ENCODE results near the gene ARHGDIB.

The ARHGDIB gene

GRCh38 chr12:14956024-14956891 is 5.1 kb downstream of the ARHGDIB start:
- DNase-seq (ENCODE audit: low spot score): peak; percentile 13

- no peak for DNase-seq (ENCODE audit: low spot score)
These were observed 7.1 kb downstream of the ARHGDIB start for GRCh38 chr12:14954269-14954668.

GRCh38 chr12:14953752-14954151 is 7.6 kb downstream of the ARHGDIB start:
- no peak for DNase-seq (ENCODE audit: low spot score)

- peak; percentile 33 for DNase-seq (ENCODE audit: low spot score)
These were observed 9.0 kb downstream of the ARHGDIB start for GRCh38 chr12:14952299-14952921.

GRCh38 chr12:14951851-14952250 is 9.6 kb downstream of the ARHGDIB start:
- no peak for DNase-seq (ENCODE audit: low spot score)

- no peak for DNase-seq (ENCODE audit: low spot score)
These were observed 10.2 kb downstream of the ARHGDIB start for GRCh38 chr12:14950982-14951746.

- no peak for DNase-seq (ENCODE audit: low spot score)
These were observed 11.0 kb downstream of the ARHGDIB start for GRCh38 chr12:14950421-14950820.

- no peak for DNase-seq (ENCODE audit: low spot score)
These were observed 11.8 kb downstream of the ARHGDIB start for GRCh38 chr12:14949631-14950030.

GRCh38 chr12:14948672-14949071 is 12.7 kb downstream of the ARHGDIB start:
- DNase-seq (ENCODE audit: low spot score): no peak

- DNase-seq (ENCODE audit: low spot score): no peak
These were observed 14.5 kb downstream of the ARHGDIB start for GRCh38 chr12:14946861-14947260.

- no peak for DNase-seq (ENCODE audit: low spot score)
These were observed 15.2 kb downstream of the ARHGDIB start for GRCh38 chr12:14946162-14946561.

GRCh38 chr12:14942196-14942931 is 19.0 kb downstream of the ARHGDIB start:
- no peak for DNase-seq (ENCODE audit: low spot score)

- DNase-seq (ENCODE audit: low spot score): no peak
These were observed 20.0 kb downstream of the ARHGDIB start for GRCh38 chr12:14941369-14941768.

GRCh38 chr12:14938301-14938700 is 23.1 kb downstream of the ARHGDIB start, which contains the start of gene ERP27:
ERP27 (minus strand) TSS chr12:14938537; CDS start chr12:14938508, 29 bp downstream.
- DNase-seq (ENCODE audit: low spot score): no peak

GRCh38 chr12:14937689-14938088 is 23.7 kb downstream of the ARHGDIB start:
- DNase-seq (ENCODE audit: low spot score): peak; percentile 40

- no peak for DNase-seq (ENCODE audit: low spot score)
These were observed 24.4 kb downstream of the ARHGDIB start for GRCh38 chr12:14937014-14937413.

- peak; percentile 26 for DNase-seq (ENCODE audit: low spot score)
These were observed 25.1 kb downstream of the ARHGDIB start for GRCh38 chr12:14936224-14936861.

GRCh38 chr12:14935031-14935430 is 26.4 kb downstream of the ARHGDIB start:
- DNase-seq (ENCODE audit: low spot score): no peak

GRCh38 chr12:14934511-14934910 is 26.9 kb downstream of the ARHGDIB start:
- DNase-seq (ENCODE audit: low spot score): no peak

GRCh38 chr12:14931791-14932560 is 29.4 kb downstream of the ARHGDIB start:
- DNase-seq (ENCODE audit: low spot score): no peak

GRCh38 chr12:14931359-14931758 is 30.0 kb downstream of the ARHGDIB start:
- DNase-seq (ENCODE audit: low spot score): no peak

Measured in hematopoietic multipotent progenitor cell treated with erythropoietin and hydrocortisone succinate and interleukin-3 and kit ligand, for 17 days (in vitro differentiated cells).